WERI-Rb-1 (cell line): ENCODE results near the gene ALDH3A1.

Experiments used
- DNase-seq: peaks from one replicate; pipeline ENCODE4 v3.0.0-alpha.2; 2020
- H3K27ac ChIP-seq: fragments of 250-450 bp; sonication (Bioruptor Pico); 2 replicates; pipeline ENCODE4 v1.5.1; 2020; ENCODE audit warnings: mild to moderate bottlenecking, moderate library complexity
- H3K27me3 ChIP-seq: fragments of 250-450 bp; sonication (Bioruptor Pico); 2 replicates; pipeline ENCODE4 v1.5.1; 2021; ENCODE audit warnings: mild to moderate bottlenecking, low read depth, moderate library complexity; ENCODE audit not compliant: insufficient read depth, severe bottlenecking
- H3K36me3 ChIP-seq: fragments of 250-450 bp; sonication (Bioruptor Pico); 2 replicates; pipeline ENCODE4 v1.5.1; 2020; ENCODE audit warnings: mild to moderate bottlenecking, moderate library complexity
- H3K4me3 ChIP-seq: 2 replicates; pipeline ENCODE4 v1.5.1; 2011; ENCODE audit warnings: low read depth, mild to moderate bottlenecking, control low read depth, low read length
- H3K9me3 ChIP-seq: fragments of 250-450 bp; sonication (Bioruptor Pico); 2 replicates; pipeline ENCODE4 v1.5.1; 2021; ENCODE audit warnings: mild to moderate bottlenecking, moderate library complexity; ENCODE audit not compliant: severe bottlenecking
- TF ChIP-seq, protein P1 (sequence below): IDR thresholded peaks from 2 replicates; pipeline ENCODE4 v1.5.1; 2011; ENCODE audit warnings: low read depth, mild to moderate bottlenecking, control low read depth, inconsistent platforms, low read length

Gene ALDH3A1

DNA sequence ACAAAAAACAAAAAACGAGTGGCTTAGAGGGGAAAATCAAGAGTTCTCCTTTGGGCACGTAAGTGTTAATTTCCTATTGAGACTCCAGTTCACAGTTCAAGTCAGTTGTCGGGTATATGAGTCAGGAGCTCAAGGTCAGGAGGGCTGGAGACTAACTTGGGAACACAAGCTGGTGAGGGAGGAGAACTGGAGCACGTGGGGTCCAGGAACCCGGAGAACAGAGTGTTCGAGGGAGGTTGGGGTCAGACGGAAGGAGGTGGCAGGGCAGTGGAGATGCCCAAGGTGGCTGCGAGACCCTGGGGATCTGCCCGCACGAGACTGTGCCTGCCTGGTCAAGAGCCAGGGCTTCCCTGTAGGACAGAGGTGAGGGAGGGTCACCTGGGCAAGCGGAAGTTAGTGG is 12.0 kb downstream of the ALDH3A1 start:
- no peak for DNase-seq
- no peaks in the 10 kb centered on the region for H3K27me3 ChIP-seq
- TF ChIP-seq, protein P1, sequence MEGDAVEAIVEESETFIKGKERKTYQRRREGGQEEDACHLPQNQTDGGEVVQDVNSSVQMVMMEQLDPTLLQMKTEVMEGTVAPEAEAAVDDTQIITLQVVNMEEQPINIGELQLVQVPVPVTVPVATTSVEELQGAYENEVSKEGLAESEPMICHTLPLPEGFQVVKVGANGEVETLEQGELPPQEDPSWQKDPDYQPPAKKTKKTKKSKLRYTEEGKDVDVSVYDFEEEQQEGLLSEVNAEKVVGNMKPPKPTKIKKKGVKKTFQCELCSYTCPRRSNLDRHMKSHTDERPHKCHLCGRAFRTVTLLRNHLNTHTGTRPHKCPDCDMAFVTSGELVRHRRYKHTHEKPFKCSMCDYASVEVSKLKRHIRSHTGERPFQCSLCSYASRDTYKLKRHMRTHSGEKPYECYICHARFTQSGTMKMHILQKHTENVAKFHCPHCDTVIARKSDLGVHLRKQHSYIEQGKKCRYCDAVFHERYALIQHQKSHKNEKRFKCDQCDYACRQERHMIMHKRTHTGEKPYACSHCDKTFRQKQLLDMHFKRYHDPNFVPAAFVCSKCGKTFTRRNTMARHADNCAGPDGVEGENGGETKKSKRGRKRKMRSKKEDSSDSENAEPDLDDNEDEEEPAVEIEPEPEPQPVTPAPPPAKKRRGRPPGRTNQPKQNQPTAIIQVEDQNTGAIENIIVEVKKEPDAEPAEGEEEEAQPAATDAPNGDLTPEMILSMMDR, result no peak

DNA sequence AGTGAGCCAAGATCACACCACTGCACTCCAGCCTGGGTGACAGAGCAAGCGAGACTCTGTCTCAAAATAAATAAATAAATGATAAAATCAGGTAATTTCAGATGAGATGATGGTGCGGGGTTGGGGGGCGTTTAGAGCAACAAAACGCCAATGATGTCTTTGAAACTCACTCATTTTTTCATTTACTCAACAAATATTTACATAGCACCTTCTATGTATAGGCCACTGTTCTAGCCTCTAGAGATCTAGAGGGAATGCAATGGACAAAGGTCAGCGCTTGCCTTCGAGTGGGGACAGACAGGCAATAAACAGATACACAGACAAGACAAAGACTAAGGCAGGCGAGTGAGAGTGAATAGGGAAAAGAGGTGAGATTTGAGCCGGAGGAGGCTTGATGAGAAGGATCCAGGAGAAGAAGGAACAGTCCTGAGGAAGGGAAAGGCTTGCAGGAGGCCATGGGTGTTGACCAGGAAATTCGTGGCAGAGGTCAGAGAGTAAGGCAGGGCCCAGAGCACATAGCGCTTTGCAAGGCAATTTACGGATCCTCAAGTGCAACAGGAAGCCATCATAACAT is 14.1 kb downstream of the ALDH3A1 start:
- TF ChIP-seq, protein P1, result no peak
- Histone ChIP-seq H3K4me3 (no peak overlapping the region), H3K9me3 (no peaks in the 10 kb centered on the region), H3K27me3 (no peaks in the 10 kb centered on the region), H3K36me3 (no peaks in the 10 kb centered on the region), H3K27ac (no peak overlapping the region)
- no peak for DNase-seq

More for the DNA sequence above, 12.0 kb downstream of the ALDH3A1 start:
- Histone ChIP-seq H3K4me3 (no peak overlapping the region), H3K9me3 (no peaks in the 10 kb centered on the region), H3K36me3 (no peaks in the 10 kb centered on the region), H3K27ac (no peak overlapping the region)

DNA sequence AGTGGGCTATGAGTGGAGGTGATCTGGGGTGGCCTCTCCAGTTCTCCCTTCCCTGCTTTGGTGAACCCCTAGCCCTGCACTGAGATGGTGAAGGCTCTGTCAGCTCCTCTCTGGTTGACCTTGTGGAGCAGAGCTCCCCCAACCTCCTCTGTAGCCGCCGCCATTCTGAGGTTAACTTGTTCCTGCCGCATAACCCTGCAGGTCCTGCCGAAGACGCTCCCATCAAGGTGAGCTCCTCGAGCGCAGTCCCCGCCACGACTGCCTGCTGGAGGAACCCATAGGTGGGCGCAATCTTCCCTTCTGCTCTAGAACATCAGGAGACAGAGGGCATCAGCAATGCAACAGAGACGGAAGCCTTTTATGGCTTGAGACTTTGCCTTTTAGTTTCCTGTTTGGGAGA is 16.5 kb downstream of the ALDH3A1 start:
- TF ChIP-seq, protein P1, result no peak
- no peak for DNase-seq
- Histone ChIP-seq H3K27ac (no peak overlapping the region), H3K4me3 (no peak overlapping the region), H3K27me3 (no peaks in the 10 kb centered on the region), H3K36me3 (no peaks in the 10 kb centered on the region), H3K9me3 (no peaks in the 10 kb centered on the region)

DNA sequence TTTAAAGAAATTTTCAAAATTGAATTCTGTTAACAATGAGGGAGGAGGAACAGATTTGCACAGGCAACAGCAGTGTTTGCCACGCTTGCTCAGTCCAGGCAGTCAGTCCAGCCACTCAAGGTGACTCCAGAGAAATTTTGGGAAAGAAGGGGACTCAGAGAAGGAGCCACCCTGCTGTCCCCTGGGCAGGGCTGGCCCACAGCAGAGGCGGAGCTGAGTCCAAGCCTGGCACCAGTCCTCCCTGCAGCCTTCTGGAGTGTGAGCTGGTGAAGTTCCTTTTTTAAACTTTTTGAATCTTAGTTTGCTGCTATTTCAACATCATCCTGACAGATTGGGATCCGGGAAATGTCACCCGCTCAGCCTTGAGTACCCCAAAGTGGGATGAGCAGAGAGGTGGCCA is 17.3 kb downstream of the ALDH3A1 start:
- no peaks in the 10 kb centered on the region for H3K36me3 ChIP-seq
- H3K9me3 ChIP-seq, result no peaks in the 10 kb centered on the region
- TF ChIP-seq, protein P1, result no peak

DNA sequence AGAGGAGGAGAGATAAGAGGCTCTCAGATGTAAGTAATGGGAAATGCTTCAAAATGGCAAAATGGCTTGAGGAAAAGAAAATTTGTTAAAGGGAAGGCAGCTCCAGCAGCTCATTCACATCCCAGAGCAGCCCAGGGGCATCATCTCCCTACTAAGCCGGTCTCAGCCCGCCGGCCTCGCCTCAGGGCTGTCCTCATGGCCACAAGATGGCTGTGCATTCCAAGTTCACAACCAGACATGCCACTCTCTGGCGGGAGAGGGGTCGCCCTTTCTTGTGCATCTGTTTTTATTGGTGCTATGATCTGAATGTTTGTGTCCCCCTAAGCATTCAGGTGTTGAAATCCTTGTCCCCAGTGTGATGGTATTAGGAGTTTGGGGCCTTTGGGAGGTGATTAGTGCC is 18.2 kb downstream of the ALDH3A1 start:
- Histone ChIP-seq H3K36me3 (no peaks in the 10 kb centered on the region), H3K9me3 (no peaks in the 10 kb centered on the region), H3K27ac (no peak overlapping the region), H3K27me3 (no peaks in the 10 kb centered on the region), H3K4me3 (no peak overlapping the region)
- TF ChIP-seq, protein P1, result no peak
- no peak for DNase-seq

More for the DNA sequence above, 17.3 kb downstream of the ALDH3A1 start:
- Histone ChIP-seq H3K27me3 (no peaks in the 10 kb centered on the region), H3K27ac (no peak overlapping the region), H3K4me3 (no peak overlapping the region)
- DNase-seq, result no peak

DNA sequence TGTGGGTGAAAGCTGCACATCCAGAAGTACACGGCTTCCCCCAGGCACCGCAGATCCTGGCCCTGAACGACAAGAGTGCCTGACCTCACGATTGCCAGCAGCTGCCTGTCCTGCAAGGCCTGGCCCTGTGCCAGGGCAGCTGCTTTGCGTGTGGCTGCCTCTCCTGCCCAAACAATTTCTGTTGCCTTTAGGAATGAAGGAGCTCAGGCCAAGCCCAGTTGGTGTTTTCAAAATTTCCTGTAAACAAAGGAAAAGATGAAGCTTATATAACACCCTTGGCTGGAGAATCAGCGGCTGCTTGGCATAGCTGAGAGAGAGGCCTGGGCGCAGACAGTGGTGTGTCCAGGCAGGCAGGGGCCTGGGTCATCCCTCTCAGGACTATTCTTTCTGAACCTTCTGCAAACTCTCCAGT is 20.0 kb downstream of the ALDH3A1 start:
- TF ChIP-seq, protein P1, result no peak
- no peak overlapping the region for H3K27ac ChIP-seq
- no peak for DNase-seq

More for the DNA sequence above, 20.0 kb downstream of the ALDH3A1 start:
- H3K27me3 ChIP-seq, result no peaks in the 10 kb centered on the region
- H3K9me3 ChIP-seq, result no peaks in the 10 kb centered on the region
- H3K4me3 ChIP-seq, result no peak overlapping the region
- no peaks in the 10 kb centered on the region for H3K36me3 ChIP-seq
